Heart left ventricle (tissue), 13 donors: Measurements from ENCODE around the gene CYP4F2.

Experiments
- POLR2A ChIP-seq, 2 donors: fragments of 450-650 bp; IDR thresholded peaks; one replicate each; pipeline ENCODE4 v1.6.1; 2017; ENCODE audit warnings: antibody characterized with exemption in 2 of 2, mild to moderate bottlenecking in 2 of 2, moderate library complexity in 2 of 2
- TF ChIP-seq, protein P1 (sequence below), 12 donors: fragments of 200-600 bp; sonication (generic) in 4 of 12; IDR thresholded peaks; one replicate each; pipeline versions ENCODE4 v1.5.0 to v1.8.0; 2018 to 2022; ENCODE audit warnings: antibody characterized with exemption in 12 of 12, mild to moderate bottlenecking in 5 of 12
- donor health status: ischemic (EF 13 %, LVEDD 7.1; RV severe dilation, severe dysfunction).
- donor health status: DM: no; HTN: yes; CAD: no.
- donor health status: DM: no; HTN: no; CAD: no.
- donor health status: ischemic (EF 25% LVEDD 6.9; RV normal size, moderate dysfunction).
- donor health status: ischemic (EF 25% LVEDD 5.7; RV mildly dilated, moderate dysfunction).
- donor health status: ischemic (EF 35%, LVEDD 5.7; RV mildly dilated, moderate dysfunction).
- donor health status: nonischemic (EF 11% LVEDD 7.7; RV severe dilation, severe dysfunction).
- donor health status: DM: yes; HTN: yes; CAD: no.
- donor health status: PGD.
- donor health status: ischemic (EF 29% LVEDD 5.4; RV normal size, mild dysfunction).
- donor health status: nonischemic (EF 23%, LVEDD 6.1; RV moderate dilation, normal function).

DNA sequence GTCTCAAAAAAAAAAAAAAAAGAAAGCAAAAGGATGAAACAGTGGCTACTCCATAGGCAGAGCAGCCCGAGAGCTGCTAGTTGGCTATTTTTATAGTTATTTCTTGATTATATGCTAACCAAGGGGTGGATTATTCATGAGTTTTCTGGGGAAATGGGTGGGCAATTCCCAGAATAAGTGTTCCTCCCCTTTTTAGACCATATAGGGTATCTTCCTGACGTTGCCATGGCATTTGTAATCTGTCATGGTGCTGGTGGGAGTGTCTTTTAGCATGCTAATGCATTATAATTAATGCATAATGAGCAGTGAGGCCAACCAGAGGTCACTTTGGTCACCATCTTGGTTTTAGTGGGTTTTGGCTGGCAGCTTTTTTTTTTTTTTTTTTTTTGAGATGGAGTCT is 57.0 kb downstream of the CYP4F2 start:
- TF ChIP-seq, protein P1, sequence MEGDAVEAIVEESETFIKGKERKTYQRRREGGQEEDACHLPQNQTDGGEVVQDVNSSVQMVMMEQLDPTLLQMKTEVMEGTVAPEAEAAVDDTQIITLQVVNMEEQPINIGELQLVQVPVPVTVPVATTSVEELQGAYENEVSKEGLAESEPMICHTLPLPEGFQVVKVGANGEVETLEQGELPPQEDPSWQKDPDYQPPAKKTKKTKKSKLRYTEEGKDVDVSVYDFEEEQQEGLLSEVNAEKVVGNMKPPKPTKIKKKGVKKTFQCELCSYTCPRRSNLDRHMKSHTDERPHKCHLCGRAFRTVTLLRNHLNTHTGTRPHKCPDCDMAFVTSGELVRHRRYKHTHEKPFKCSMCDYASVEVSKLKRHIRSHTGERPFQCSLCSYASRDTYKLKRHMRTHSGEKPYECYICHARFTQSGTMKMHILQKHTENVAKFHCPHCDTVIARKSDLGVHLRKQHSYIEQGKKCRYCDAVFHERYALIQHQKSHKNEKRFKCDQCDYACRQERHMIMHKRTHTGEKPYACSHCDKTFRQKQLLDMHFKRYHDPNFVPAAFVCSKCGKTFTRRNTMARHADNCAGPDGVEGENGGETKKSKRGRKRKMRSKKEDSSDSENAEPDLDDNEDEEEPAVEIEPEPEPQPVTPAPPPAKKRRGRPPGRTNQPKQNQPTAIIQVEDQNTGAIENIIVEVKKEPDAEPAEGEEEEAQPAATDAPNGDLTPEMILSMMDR (IDR thresholded peaks at IDR 0.05): no peak
- TF ChIP-seq POLR2A (IDR thresholded peaks at IDR 0.05): no peak
